ENCODE results near the gene WDFY3. TPM values are rescaled to one million over a fixed set of nuclear protein-coding genes. Genes with fewer than 3 reads are reported as not detected.
"Not testable (repeated sequence)": the region's sequence is repeated elsewhere in the genome, so short reads cannot be mapped to it uniquely, and the experiment has no call there.

WDFY3 gene
- polyA plus RNA-seq, 2 of the 4 experiments (the other 2 are of a cell fraction): 6.6 to 25.1 TPM

GRCh38 chr4:84684361-84684760, 282.1 kb downstream of the WDFY3 start:
- Histone ChIP-seq H3K9me3 (no peaks in the 10 kb centered on the region), H3K4me1 (peaks cover 5% of the 10 kb centered on the region; the same call in 2 of the 3 replicates), H3K4me2 (no peak overlapping the region), H3K4me3 (no peak overlapping the region), H3K27ac (no peak overlapping the region)
- DNase-seq (ENCODE audit: low read depth in 1 of 2, low spot score in 1 of 2): no peak
- 94% methylated on average over 3 of the region's 3 CpGs for WGBS (ENCODE audit: missing lambda C conversion rate)
- FAIRE-seq: no peak
- ChIA-PET CTCF (no interaction called here), POLR2A (no interaction called here)
- no peak for ATAC-seq
- no peak for TF ChIP-seq TP53 (CRISPR knock-in tag; IDR thresholded peaks at IDR 0.05)
- TF ChIP-seq HOXB13 (CRISPR knock-in tag; IDR thresholded peaks at IDR 0.05; ENCODE audit: low read depth): no peak
- TF ChIP-seq ZNF302 (CRISPR knock-in tag; IDR thresholded peaks at IDR 0.05): no peak
- no peak for TF ChIP-seq RARB (CRISPR knock-in tag; IDR thresholded peaks at IDR 0.05)
- no peak for TF ChIP-seq ESRRA (IDR thresholded peaks at IDR 0.05; ENCODE audit: borderline replicate concordance, low read length)
- TF ChIP-seq RNF2 (IDR thresholded peaks at IDR 0.05; ENCODE audit: borderline replicate concordance, low read depth): no peak
- no peak for TF ChIP-seq MYC (IDR thresholded peaks at IDR 0.05; ENCODE audit: borderline replicate concordance, low read length)

GRCh38 chr4:84683064-84683850, 283.2 kb downstream of the WDFY3 start:
- no peak overlapping the region for H3K4me2 ChIP-seq
- peaks cover 5% of the 10 kb centered on the region; the same call in 2 of the 3 replicates for H3K4me1 ChIP-seq
- WGBS (ENCODE audit: missing lambda C conversion rate): 85% methylated on average over 7 of the region's 7 CpGs
- no peak for ATAC-seq
- ChIA-PET POLR2A (no interaction called here), CTCF (no interaction called here)
- no peak overlapping the region for H3K4me3 ChIP-seq
- no peak overlapping the region for H3K27ac ChIP-seq
- no peak for FAIRE-seq
- TF ChIP-seq ZC3H11A (IDR thresholded peaks at IDR 0.05): no peak
- no peak for TF ChIP-seq POLR2AphosphoS2 (conservative IDR thresholded peaks at IDR 0.05; ENCODE audit: low read length)
- no peak for TF ChIP-seq HEYL (CRISPR knock-in tag; IDR thresholded peaks at IDR 0.05)
- TF ChIP-seq FOSB (CRISPR knock-in tag; IDR thresholded peaks at IDR 0.05): no peak
- no peaks in the 10 kb centered on the region for H3K9me3 ChIP-seq
- DNase-seq (ENCODE audit: low read depth in 1 of 2, low spot score in 1 of 2): no peak

- CTCF ChIA-PET; DNase-seq (ENCODE audit: low read depth in 1 of 2, low spot score in 1 of 2); POLR2A ChIA-PET; ATAC-seq; H3K4me1 ChIP-seq; H3K9me3 ChIP-seq; H3K4me2 ChIP-seq; FAIRE-seq; H3K27ac ChIP-seq; H3K4me3 ChIP-seq: not testable (repeated sequence)
- WGBS (ENCODE audit: missing lambda C conversion rate): 74% methylated on average over 4 of the region's 4 CpGs
Observed at GRCh38 chr4:84682661-84683060, 283.8 kb downstream of the WDFY3 start.

GRCh38 chr4:84681486-84682274, 284.8 kb downstream of the WDFY3 start:
- TF ChIP-seq BHLHE40 (IDR thresholded peaks at IDR 0.05; ENCODE audit: low read depth, low read length): no peak
- TF ChIP-seq ATOH8 (CRISPR knock-in tag; IDR thresholded peaks at IDR 0.05; ENCODE audit: low read depth): no peak
- TF ChIP-seq CEBPB (IDR thresholded peaks at IDR 0.05): no peak
- no peak for TF ChIP-seq SMC3 (IDR thresholded peaks at IDR 0.05)
- no peak for TF ChIP-seq PBX3 (IDR thresholded peaks at IDR 0.05)
- no peak for TF ChIP-seq RARB (CRISPR knock-in tag; IDR thresholded peaks at IDR 0.05)
- Histone ChIP-seq H3K4me1 (peaks cover 5% of the 10 kb centered on the region; the same call in 2 of the 3 replicates), H3K4me3 (no peak overlapping the region), H3K27ac (no peak overlapping the region), H3K9me3 (no peaks in the 10 kb centered on the region), H3K4me2 (no peak overlapping the region)
- ChIA-PET CTCF (no interaction called here), POLR2A (no interaction called here)
- FAIRE-seq (no peak), DNase-seq (ENCODE audit: low read depth in 1 of 2, low spot score in 1 of 2) (no peak), ATAC-seq (no peak; a peak in 1 of 6 replicates)
- WGBS (ENCODE audit: missing lambda C conversion rate): 92% methylated on average over 2 of the region's 2 CpGs
